ENCODE measurements around the gene MYLK.

MYLK gene

DNA sequence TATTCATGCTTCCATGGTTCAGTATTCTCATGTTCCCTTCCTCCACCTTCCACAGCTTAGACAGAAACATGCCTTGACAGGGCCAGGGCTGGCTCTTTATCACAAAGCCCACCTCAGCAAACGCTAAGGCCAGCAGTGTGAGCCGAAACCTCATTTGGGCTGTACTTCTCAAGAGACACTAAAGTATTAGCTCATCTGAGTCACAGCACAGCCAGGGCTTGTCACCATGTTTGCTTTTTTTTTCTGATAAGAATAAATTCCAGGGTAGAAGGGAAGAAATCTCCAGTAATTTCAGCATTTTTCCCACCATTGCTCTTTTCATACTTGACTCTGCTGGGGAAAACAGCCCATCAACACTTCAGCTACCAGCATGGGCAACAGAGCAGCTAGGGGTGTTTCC, 95.4 kb downstream of the MYLK start:
- Histone ChIP-seq H3K9me3 (ENCODE audit: control insufficient read depth, low read length) (no peaks in the 10 kb centered on the region), H3K4me3 (ENCODE audit: low read length) (no peak overlapping the region), H3K9ac (ENCODE audit: low read length) (no peak overlapping the region), H3K4me1 (ENCODE audit: control insufficient read depth, insufficient read depth, low read length) (no peaks in the 10 kb centered on the region), H3K27me3 (ENCODE audit: control insufficient read depth, insufficient read depth, low read length) (no peaks in the 10 kb centered on the region), H3K36me3 (ENCODE audit: control insufficient read depth, insufficient read depth, low read length) (no peaks in the 10 kb centered on the region)

GRCh38 chr3:123787133-123787532, 97.0 kb downstream of the MYLK start:
- Histone ChIP-seq H3K4me3 (ENCODE audit: low read length) (no peak overlapping the region), H3K27me3 (ENCODE audit: control insufficient read depth, insufficient read depth, low read length) (no peaks in the 10 kb centered on the region), H3K9ac (ENCODE audit: low read length) (no peak overlapping the region), H3K4me1 (ENCODE audit: control insufficient read depth, insufficient read depth, low read length) (no peaks in the 10 kb centered on the region), H3K9me3 (ENCODE audit: control insufficient read depth, low read length) (no peaks in the 10 kb centered on the region), H3K36me3 (ENCODE audit: control insufficient read depth, insufficient read depth, low read length) (no peaks in the 10 kb centered on the region)

GRCh38 chr3:123785602-123786001, 98.5 kb downstream of the MYLK start:
- Histone ChIP-seq H3K9me3 (ENCODE audit: control insufficient read depth, low read length) (no peaks in the 10 kb centered on the region), H3K4me1 (ENCODE audit: control insufficient read depth, insufficient read depth, low read length) (no peaks in the 10 kb centered on the region), H3K9ac (ENCODE audit: low read length) (no peak overlapping the region), H3K36me3 (ENCODE audit: control insufficient read depth, insufficient read depth, low read length) (no peaks in the 10 kb centered on the region), H3K27me3 (ENCODE audit: control insufficient read depth, insufficient read depth, low read length) (no peaks in the 10 kb centered on the region), H3K4me3 (ENCODE audit: low read length) (no peak overlapping the region)

DNA sequence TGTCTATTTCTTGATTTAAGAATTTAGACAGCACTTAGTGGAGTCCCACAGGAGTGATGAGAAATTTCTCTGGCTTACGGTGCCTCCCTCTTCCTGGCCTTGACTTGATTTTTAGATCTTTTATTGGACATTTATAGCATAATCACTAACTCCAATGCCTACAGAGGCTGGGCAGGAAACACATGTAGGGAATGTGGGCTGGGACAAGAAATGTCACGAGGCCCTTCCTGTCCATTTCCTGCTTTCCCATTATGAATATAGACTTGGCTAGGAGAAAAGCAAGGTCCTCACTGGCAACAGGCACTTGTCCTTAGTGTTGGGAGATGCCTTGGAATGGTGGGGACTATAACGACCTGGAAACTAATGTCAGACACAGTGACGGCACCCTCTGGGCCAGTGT, 100.3 kb downstream of the MYLK start:
- Histone ChIP-seq H3K36me3 (ENCODE audit: control insufficient read depth, insufficient read depth, low read length) (no peaks in the 10 kb centered on the region), H3K4me1 (ENCODE audit: control insufficient read depth, insufficient read depth, low read length) (no peaks in the 10 kb centered on the region), H3K27me3 (ENCODE audit: control insufficient read depth, insufficient read depth, low read length) (no peaks in the 10 kb centered on the region), H3K4me3 (ENCODE audit: low read length) (no peak overlapping the region), H3K9me3 (ENCODE audit: control insufficient read depth, low read length) (no peaks in the 10 kb centered on the region), H3K9ac (ENCODE audit: low read length) (no peak overlapping the region)

GRCh38 chr3:123783050-123783689, 101.0 kb downstream of the MYLK start:
- H3K4me1 ChIP-seq (ENCODE audit: control insufficient read depth, insufficient read depth, low read length): no peaks in the 10 kb centered on the region
- H3K9me3 ChIP-seq (ENCODE audit: control insufficient read depth, low read length): no peaks in the 10 kb centered on the region
- no peaks in the 10 kb centered on the region for H3K36me3 ChIP-seq (ENCODE audit: control insufficient read depth, insufficient read depth, low read length)
- H3K27me3 ChIP-seq (ENCODE audit: control insufficient read depth, insufficient read depth, low read length): no peaks in the 10 kb centered on the region
- no peak overlapping the region for H3K4me3 ChIP-seq (ENCODE audit: low read length)
- no peak overlapping the region for H3K9ac ChIP-seq (ENCODE audit: low read length)

DNA sequence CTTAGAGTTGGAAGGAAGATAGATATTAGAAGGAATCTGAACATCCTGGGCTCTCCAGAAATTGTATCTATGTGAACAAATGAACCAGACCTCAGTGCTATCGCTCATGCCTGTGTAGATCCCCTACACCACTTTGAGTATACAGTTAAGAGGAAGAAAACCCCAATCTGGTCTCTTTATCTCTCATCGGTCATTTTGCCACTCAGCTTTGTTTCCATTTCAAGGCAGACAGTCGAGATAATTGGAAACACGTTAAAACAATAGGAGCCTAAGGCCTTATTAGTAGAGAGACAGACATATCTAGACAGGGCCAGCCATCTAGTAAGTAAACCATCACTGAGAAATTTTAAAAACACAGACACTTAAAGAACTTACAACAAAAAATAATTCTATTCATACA, 101.6 kb downstream of the MYLK start:
- Histone ChIP-seq H3K4me1 (ENCODE audit: control insufficient read depth, insufficient read depth, low read length) (no peaks in the 10 kb centered on the region), H3K9ac (ENCODE audit: low read length) (no peak overlapping the region), H3K27me3 (ENCODE audit: control insufficient read depth, insufficient read depth, low read length) (no peaks in the 10 kb centered on the region)

DNA sequence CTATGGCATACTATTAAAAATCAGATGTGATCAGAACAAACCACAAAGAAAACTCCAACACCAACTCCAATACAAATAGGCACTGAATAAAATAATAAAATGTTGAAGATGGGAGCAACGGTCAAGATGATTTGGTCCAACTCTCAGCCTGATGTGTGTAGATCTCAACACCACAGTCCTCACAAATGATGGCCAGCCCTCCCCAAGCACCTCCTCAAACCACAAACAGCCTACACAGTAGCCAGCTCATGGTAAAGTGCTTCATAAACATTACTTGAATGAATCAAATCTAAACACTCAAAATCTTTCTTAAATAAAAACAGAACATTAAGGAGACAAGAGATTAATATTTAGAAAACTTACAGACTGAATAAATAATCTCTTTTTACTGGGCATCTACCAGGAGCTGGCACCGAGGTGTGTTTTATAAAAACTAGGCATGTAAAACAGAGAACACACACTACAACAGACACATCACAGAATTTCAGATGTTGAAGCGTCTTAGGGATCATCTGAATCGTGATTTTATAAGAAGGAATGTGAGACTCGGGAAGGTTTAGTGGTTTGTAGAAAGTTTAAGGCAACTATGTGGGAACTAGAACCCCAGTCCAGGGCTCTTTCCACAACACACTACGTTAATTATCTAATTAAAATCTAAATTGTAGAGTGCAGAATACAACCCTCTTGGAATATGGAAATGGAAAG, 102.4 kb downstream of the MYLK start:
- Histone ChIP-seq H3K27me3 (ENCODE audit: control insufficient read depth, insufficient read depth, low read length) (no peaks in the 10 kb centered on the region), H3K36me3 (ENCODE audit: control insufficient read depth, insufficient read depth, low read length) (no peaks in the 10 kb centered on the region), H3K9me3 (ENCODE audit: control insufficient read depth, low read length) (no peaks in the 10 kb centered on the region), H3K4me3 (ENCODE audit: low read length) (no peak overlapping the region), H3K9ac (ENCODE audit: low read length) (no peak overlapping the region), H3K4me1 (ENCODE audit: control insufficient read depth, insufficient read depth, low read length) (no peaks in the 10 kb centered on the region)

More for the DNA sequence above, 101.6 kb downstream of the MYLK start:
- Histone ChIP-seq H3K36me3 (ENCODE audit: control insufficient read depth, insufficient read depth, low read length) (no peaks in the 10 kb centered on the region), H3K9me3 (ENCODE audit: control insufficient read depth, low read length) (no peaks in the 10 kb centered on the region), H3K4me3 (ENCODE audit: low read length) (no peak overlapping the region)

- no peaks in the 10 kb centered on the region for H3K36me3 ChIP-seq (ENCODE audit: control insufficient read depth, insufficient read depth, low read length)
Observed at GRCh38 chr3:123781138-123781537, 103.0 kb downstream of the MYLK start.

GRCh38 chr3:123780656-123781055, 103.5 kb downstream of the MYLK start:
- H3K4me1 ChIP-seq (ENCODE audit: control insufficient read depth, insufficient read depth, low read length): no peaks in the 10 kb centered on the region
- H3K27me3 ChIP-seq (ENCODE audit: control insufficient read depth, insufficient read depth, low read length): no peaks in the 10 kb centered on the region
- H3K4me3 ChIP-seq (ENCODE audit: low read length): no peak overlapping the region
- H3K9ac ChIP-seq (ENCODE audit: low read length): no peak overlapping the region
- H3K36me3 ChIP-seq (ENCODE audit: control insufficient read depth, insufficient read depth, low read length): no peaks in the 10 kb centered on the region
- no peaks in the 10 kb centered on the region for H3K9me3 ChIP-seq (ENCODE audit: control insufficient read depth, low read length)

More at GRCh38 chr3:123781138-123781537, 103.0 kb downstream of the MYLK start:
- Histone ChIP-seq H3K9ac (ENCODE audit: low read length) (no peak overlapping the region), H3K9me3 (ENCODE audit: control insufficient read depth, low read length) (no peaks in the 10 kb centered on the region), H3K4me3 (ENCODE audit: low read length) (no peak overlapping the region), H3K4me1 (ENCODE audit: control insufficient read depth, insufficient read depth, low read length) (no peaks in the 10 kb centered on the region), H3K27me3 (ENCODE audit: control insufficient read depth, insufficient read depth, low read length) (no peaks in the 10 kb centered on the region)

DNA sequence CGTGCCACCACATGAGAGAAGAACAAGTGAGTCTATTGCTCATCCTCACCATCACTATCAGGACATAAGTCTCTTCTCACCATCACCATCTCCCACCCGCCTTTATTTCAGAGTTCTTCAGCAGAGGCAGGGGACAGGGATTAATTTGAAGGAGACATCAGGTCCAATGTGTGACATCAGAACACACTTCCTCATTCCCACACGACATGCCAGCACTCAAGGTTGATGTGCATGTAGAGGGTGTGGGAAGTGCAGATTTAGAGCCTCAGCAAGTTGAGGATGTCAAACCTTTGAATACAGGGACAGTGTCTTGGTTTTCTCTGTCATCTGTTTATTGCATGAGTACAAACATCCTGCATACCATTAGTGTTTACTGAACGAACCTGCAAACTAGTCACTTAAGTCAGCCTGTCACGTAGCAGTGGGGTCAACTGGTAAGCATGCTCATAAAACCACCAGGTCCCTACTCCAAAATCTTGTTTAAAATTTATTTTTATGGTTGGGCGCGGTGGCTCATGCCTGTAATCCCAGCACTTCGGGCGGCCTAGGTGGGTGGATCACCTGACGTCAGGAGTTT, 104.4 kb downstream of the MYLK start:
- Histone ChIP-seq H3K9ac (ENCODE audit: low read length) (no peak overlapping the region), H3K4me3 (ENCODE audit: low read length) (no peak overlapping the region), H3K36me3 (ENCODE audit: control insufficient read depth, insufficient read depth, low read length) (no peaks in the 10 kb centered on the region), H3K9me3 (ENCODE audit: control insufficient read depth, low read length) (no peaks in the 10 kb centered on the region), H3K4me1 (ENCODE audit: control insufficient read depth, insufficient read depth, low read length) (no peaks in the 10 kb centered on the region), H3K27me3 (ENCODE audit: control insufficient read depth, insufficient read depth, low read length) (no peaks in the 10 kb centered on the region)

DNA sequence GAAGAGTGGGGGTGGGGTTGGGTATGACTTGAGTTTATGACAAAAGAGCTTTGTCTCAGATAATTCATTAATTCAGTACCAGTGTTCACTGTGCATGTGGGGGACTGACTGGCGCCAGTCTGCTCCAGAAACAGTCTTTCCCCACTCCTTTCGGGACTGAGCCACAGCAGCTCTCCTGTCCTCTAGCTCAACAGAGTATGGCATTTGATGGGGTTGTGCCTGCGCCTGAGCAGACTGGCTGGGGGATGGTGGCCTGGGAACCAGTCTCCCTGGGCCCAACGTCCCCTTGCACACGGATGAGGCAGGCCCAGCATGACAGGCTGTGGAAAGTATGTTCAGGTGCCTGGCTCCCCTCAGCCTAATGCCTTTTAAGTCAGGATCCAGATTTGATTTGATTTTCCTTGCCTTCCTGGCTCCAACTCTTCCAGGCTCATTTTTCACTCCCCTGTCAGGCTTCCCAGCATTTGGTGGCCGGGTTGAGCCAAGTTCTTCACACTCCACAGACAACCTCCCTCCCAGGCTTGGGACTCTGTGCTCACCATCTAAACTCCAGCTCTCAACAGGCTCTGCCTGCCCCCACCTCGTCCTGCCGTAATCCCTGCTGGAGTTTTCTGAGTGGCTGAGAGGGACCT, 105.0 kb downstream of the MYLK start:
- H3K9me3 ChIP-seq (ENCODE audit: control insufficient read depth, low read length): no peaks in the 10 kb centered on the region
- H3K27me3 ChIP-seq (ENCODE audit: control insufficient read depth, insufficient read depth, low read length): no peaks in the 10 kb centered on the region
- H3K4me1 ChIP-seq (ENCODE audit: control insufficient read depth, insufficient read depth, low read length): no peaks in the 10 kb centered on the region
- no peak overlapping the region for H3K9ac ChIP-seq (ENCODE audit: low read length)
- H3K36me3 ChIP-seq (ENCODE audit: control insufficient read depth, insufficient read depth, low read length): no peaks in the 10 kb centered on the region
- no peak overlapping the region for H3K4me3 ChIP-seq (ENCODE audit: low read length)

- no peak overlapping the region for H3K9ac ChIP-seq (ENCODE audit: low read length)
- no peaks in the 10 kb centered on the region for H3K4me1 ChIP-seq (ENCODE audit: control insufficient read depth, insufficient read depth, low read length)
Observed at GRCh38 chr3:123778525-123778924, 105.6 kb downstream of the MYLK start.

More at GRCh38 chr3:123778525-123778924, 105.6 kb downstream of the MYLK start:
- H3K27me3 ChIP-seq (ENCODE audit: control insufficient read depth, insufficient read depth, low read length): no peaks in the 10 kb centered on the region
- H3K36me3 ChIP-seq (ENCODE audit: control insufficient read depth, insufficient read depth, low read length): no peaks in the 10 kb centered on the region
- H3K9me3 ChIP-seq (ENCODE audit: control insufficient read depth, low read length): no peaks in the 10 kb centered on the region
- no peak overlapping the region for H3K4me3 ChIP-seq (ENCODE audit: low read length)
